ENCODE measurements around the gene SUGP2.

The SUGP2 gene

DNA sequence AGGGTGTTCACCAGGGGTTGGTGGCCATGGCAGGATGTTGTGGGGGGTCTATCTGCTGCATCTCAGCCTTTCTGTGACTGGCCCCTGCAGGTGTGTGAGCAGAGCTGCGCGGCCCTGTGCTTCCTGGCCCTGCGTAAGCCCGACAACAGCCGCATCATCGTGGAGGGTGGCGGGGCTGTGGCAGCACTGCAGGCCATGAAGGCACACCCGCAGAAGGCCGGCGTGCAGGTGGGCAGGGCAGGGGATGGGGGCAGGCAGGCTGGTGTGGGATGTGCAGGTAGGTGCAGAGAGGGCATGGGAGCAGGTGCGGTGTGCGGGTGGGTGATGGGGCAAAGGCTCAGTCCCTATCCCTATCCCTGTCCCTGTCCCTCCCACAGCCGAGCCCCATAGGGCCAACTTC, 22.4 kb upstream of the SUGP2 start:
- Histone ChIP-seq H2BK5ac (ENCODE audit: low read depth, low read length, poor library complexity, severe bottlenecking) (no peak overlapping the region), H3K79me1 (replicated peaks; ENCODE audit: low read length, poor library complexity, severe bottlenecking) (peaks cover 24% of the 10 kb centered on the region), H3K23ac (ENCODE audit: low read length in 2 of 2) (no peak overlapping the region), H3K4ac (ENCODE audit: low read depth in 1 of 2, low read length in 2 of 2) (no peak overlapping the region), H3K9ac (ENCODE audit: low read length) (no peak overlapping the region), H2BK15ac (ENCODE audit: low read depth, poor library complexity, severe bottlenecking) (no peak overlapping the region), H3K27me3 (ENCODE audit: control insufficient read depth in 1 of 2, insufficient read depth in 1 of 2, low read length in 2 of 2) (no peaks in the 10 kb centered on the region), H3K4me3 (ENCODE audit: insufficient read depth in 1 of 2, low read depth in 1 of 2, low read length in 2 of 2) (no peak overlapping the region), H3K18ac (ENCODE audit: low read depth in 1 of 2, low read length in 2 of 2) (no peak overlapping the region), H3K14ac (ENCODE audit: low read length in 2 of 2) (no peak overlapping the region), H4K8ac (ENCODE audit: low read length) (no peak overlapping the region), H4K91ac (ENCODE audit: low read length) (no peak overlapping the region), H3K36me3 (ENCODE audit: control insufficient read depth in 1 of 2, insufficient read depth in 2 of 2, low read depth in 1 of 2, low read length in 2 of 2) (peaks cover 73 to 81% of the 10 kb centered on the region in 2 experiments), H2AFZ (ENCODE audit: low read depth, low read length) (no peak overlapping the region), H3K27ac (ENCODE audit: low read length, poor library complexity, severe bottlenecking) (no peak overlapping the region), H3K4me1 (ENCODE audit: control insufficient read depth, insufficient read depth, low read depth, low read length) (peaks cover 10% of the 10 kb centered on the region), H3K4me2 (ENCODE audit: low read length, poor library complexity, severe bottlenecking) (no peak overlapping the region), H2BK120ac (ENCODE audit: low read depth, low read length) (no peak overlapping the region), H2AK5ac (ENCODE audit: low read length, severe bottlenecking) (no peak overlapping the region), H3K9me3 (ENCODE audit: control insufficient read depth, low read length) (no peaks in the 10 kb centered on the region), H2BK12ac (ENCODE audit: low read length in 2 of 2) (no peak overlapping the region)
- 98% methylated on average over 7 of the region's 13 CpGs for WGBS
- DNase-seq = no peak

DNA sequence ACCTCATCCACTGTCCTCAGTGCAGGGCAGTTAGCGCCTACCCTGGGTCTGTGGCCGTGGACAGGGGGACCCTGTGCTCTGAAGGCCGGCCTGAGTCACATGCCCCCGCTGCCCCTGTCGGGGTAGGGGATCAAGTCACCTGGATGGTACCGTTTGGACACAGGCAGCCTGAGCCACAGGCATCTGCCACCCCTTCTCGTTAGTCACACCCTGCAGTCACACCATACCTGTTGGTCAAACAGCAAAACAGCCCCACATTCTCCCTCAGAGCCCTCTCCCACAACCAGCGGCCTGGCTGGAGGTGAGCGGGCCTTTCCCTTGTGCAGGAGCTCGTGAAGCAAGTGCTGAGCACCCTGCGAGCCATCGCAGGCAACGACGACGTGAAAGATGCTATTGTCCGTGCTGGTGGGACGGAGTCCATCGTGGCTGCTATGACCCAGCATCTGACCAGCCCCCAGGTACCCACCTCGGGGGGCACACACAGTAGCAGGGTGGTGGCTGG, 21.7 kb upstream of the SUGP2 start:
- no peak overlapping the region for H3K4ac ChIP-seq (ENCODE audit: low read depth in 1 of 2, low read length in 2 of 2)
- no peak overlapping the region for H2BK15ac ChIP-seq (ENCODE audit: low read depth, poor library complexity, severe bottlenecking)
- WGBS = 96% methylated on average over 19 of the region's 19 CpGs
- H3K4me2 ChIP-seq (ENCODE audit: low read length, poor library complexity, severe bottlenecking) = no peak overlapping the region
- no peak overlapping the region for H2BK5ac ChIP-seq (ENCODE audit: low read depth, low read length, poor library complexity, severe bottlenecking)
- H4K8ac ChIP-seq (ENCODE audit: low read length) = no peak overlapping the region
- no peak overlapping the region for H3K27ac ChIP-seq (ENCODE audit: low read length, poor library complexity, severe bottlenecking)
- H3K4me3 ChIP-seq (ENCODE audit: insufficient read depth in 1 of 2, low read depth in 1 of 2, low read length in 2 of 2) = no peak overlapping the region
- H3K23ac ChIP-seq (ENCODE audit: low read length in 2 of 2) = no peak overlapping the region
- DNase-seq = no peak
- H4K91ac ChIP-seq (ENCODE audit: low read length) = no peak overlapping the region
- peaks cover 24% of the 10 kb centered on the region for H3K79me1 ChIP-seq (replicated peaks; ENCODE audit: low read length, poor library complexity, severe bottlenecking)
- peaks cover 76 to 79% of the 10 kb centered on the region in 2 experiments for H3K36me3 ChIP-seq (ENCODE audit: control insufficient read depth in 1 of 2, insufficient read depth in 2 of 2, low read depth in 1 of 2, low read length in 2 of 2)
- no peak overlapping the region for H3K18ac ChIP-seq (ENCODE audit: low read depth in 1 of 2, low read length in 2 of 2)
- H3K27me3 ChIP-seq (ENCODE audit: control insufficient read depth in 1 of 2, insufficient read depth in 1 of 2, low read length in 2 of 2) = no peaks in the 10 kb centered on the region
- H3K4me1 ChIP-seq (ENCODE audit: control insufficient read depth, insufficient read depth, low read depth, low read length) = peaks cover 8% of the 10 kb centered on the region
- no peak overlapping the region for H2BK12ac ChIP-seq (ENCODE audit: low read length in 2 of 2)
- no peak overlapping the region for H2AFZ ChIP-seq (ENCODE audit: low read depth, low read length)
- no peaks in the 10 kb centered on the region for H3K9me3 ChIP-seq (ENCODE audit: control insufficient read depth, low read length)
- no peak overlapping the region for H2AK5ac ChIP-seq (ENCODE audit: low read length, severe bottlenecking)
- no peak overlapping the region for H2BK120ac ChIP-seq (ENCODE audit: low read depth, low read length)
- no peak overlapping the region for H3K9ac ChIP-seq (ENCODE audit: low read length)
- no peak overlapping the region for H3K14ac ChIP-seq (ENCODE audit: low read length in 2 of 2)

- Histone ChIP-seq H3K14ac (ENCODE audit: low read length in 2 of 2) (no peak overlapping the region), H3K9ac (ENCODE audit: low read length) (no peak overlapping the region), H4K8ac (ENCODE audit: low read length) (no peak overlapping the region), H4K91ac (ENCODE audit: low read length) (no peak overlapping the region), H3K4ac (ENCODE audit: low read depth in 1 of 2, low read length in 2 of 2) (no peak overlapping the region), H2AFZ (ENCODE audit: low read depth, low read length) (no peak overlapping the region), H2AK5ac (ENCODE audit: low read length, severe bottlenecking) (no peak overlapping the region), H2BK5ac (ENCODE audit: low read depth, low read length, poor library complexity, severe bottlenecking) (no peak overlapping the region), H3K4me1 (ENCODE audit: control insufficient read depth, insufficient read depth, low read depth, low read length) (peaks cover 6% of the 10 kb centered on the region), H3K4me2 (ENCODE audit: low read length, poor library complexity, severe bottlenecking) (no peak overlapping the region), H3K27me3 (ENCODE audit: control insufficient read depth in 1 of 2, insufficient read depth in 1 of 2, low read length in 2 of 2) (no peaks in the 10 kb centered on the region), H3K36me3 (ENCODE audit: control insufficient read depth in 1 of 2, insufficient read depth in 2 of 2, low read depth in 1 of 2, low read length in 2 of 2) (peaks cover 70 to 76% of the 10 kb centered on the region in 2 experiments), H3K9me3 (ENCODE audit: control insufficient read depth, low read length) (no peaks in the 10 kb centered on the region), H3K18ac (ENCODE audit: low read depth in 1 of 2, low read length in 2 of 2) (no peak overlapping the region), H3K4me3 (ENCODE audit: insufficient read depth in 1 of 2, low read depth in 1 of 2, low read length in 2 of 2) (no peak overlapping the region), H2BK120ac (ENCODE audit: low read depth, low read length) (no peak overlapping the region), H2BK15ac (ENCODE audit: low read depth, poor library complexity, severe bottlenecking) (no peak overlapping the region), H3K79me1 (replicated peaks; ENCODE audit: low read length, poor library complexity, severe bottlenecking) (peaks cover 24% of the 10 kb centered on the region), H2BK12ac (ENCODE audit: low read length in 2 of 2) (no peak overlapping the region), H3K23ac (ENCODE audit: low read length in 2 of 2) (no peak overlapping the region), H3K27ac (ENCODE audit: low read length, poor library complexity, severe bottlenecking) (no peak overlapping the region)
- DNase-seq = no peak
- 97% methylated on average over 13 of the region's 15 CpGs for WGBS
Measured at GRCh38 chr19:19054315-19054938, 21.1 kb upstream of the SUGP2 start.

- H3K27ac ChIP-seq (ENCODE audit: low read length, poor library complexity, severe bottlenecking) = no peak overlapping the region
- no peak overlapping the region for H3K23ac ChIP-seq (ENCODE audit: low read length in 2 of 2)
- H2AK5ac ChIP-seq (ENCODE audit: low read length, severe bottlenecking) = no peak overlapping the region
- H3K14ac ChIP-seq (ENCODE audit: low read length in 2 of 2) = no peak overlapping the region
- DNase-seq = peak; percentile 52
- H2BK120ac ChIP-seq (ENCODE audit: low read depth, low read length) = no peak overlapping the region
- H3K79me1 ChIP-seq (replicated peaks; ENCODE audit: low read length, poor library complexity, severe bottlenecking) = peaks cover 21% of the 10 kb centered on the region
- 94% methylated on average over 23 of the region's 25 CpGs for WGBS
- H4K8ac ChIP-seq (ENCODE audit: low read length) = no peak overlapping the region
- no peaks in the 10 kb centered on the region for H3K27me3 ChIP-seq (ENCODE audit: control insufficient read depth in 1 of 2, insufficient read depth in 1 of 2, low read length in 2 of 2)
- no peak overlapping the region for H4K91ac ChIP-seq (ENCODE audit: low read length)
- H2BK15ac ChIP-seq (ENCODE audit: low read depth, poor library complexity, severe bottlenecking) = no peak overlapping the region
- H3K4me3 ChIP-seq (ENCODE audit: insufficient read depth in 1 of 2, low read depth in 1 of 2, low read length in 2 of 2) = peak overlapping the region in 1 of 2 experiments; percentile 7
- H2AFZ ChIP-seq (ENCODE audit: low read depth, low read length) = no peak overlapping the region
- H3K4ac ChIP-seq (ENCODE audit: low read depth in 1 of 2, low read length in 2 of 2) = no peak overlapping the region
- peaks cover 63 to 70% of the 10 kb centered on the region in 2 experiments for H3K36me3 ChIP-seq (ENCODE audit: control insufficient read depth in 1 of 2, insufficient read depth in 2 of 2, low read depth in 1 of 2, low read length in 2 of 2)
- H3K9ac ChIP-seq (ENCODE audit: low read length) = no peak overlapping the region
- H2BK12ac ChIP-seq (ENCODE audit: low read length in 2 of 2) = no peak overlapping the region
- peaks cover 5% of the 10 kb centered on the region for H3K4me1 ChIP-seq (ENCODE audit: control insufficient read depth, insufficient read depth, low read depth, low read length)
- no peaks in the 10 kb centered on the region for H3K9me3 ChIP-seq (ENCODE audit: control insufficient read depth, low read length)
- H3K18ac ChIP-seq (ENCODE audit: low read depth in 1 of 2, low read length in 2 of 2) = no peak overlapping the region
- H3K4me2 ChIP-seq (ENCODE audit: low read length, poor library complexity, severe bottlenecking) = no peak overlapping the region
- H2BK5ac ChIP-seq (ENCODE audit: low read depth, low read length, poor library complexity, severe bottlenecking) = no peak overlapping the region
Measured at GRCh38 chr19:19053508-19054314, 20.4 kb upstream of the SUGP2 start.

Measured in mesenchymal stem cell (in vitro differentiated cells and primary cell).